ENCODE results near the gene PLCXD3.
"Not testable (repeated sequence)": the region's sequence is repeated elsewhere in the genome, so short reads cannot be mapped to it uniquely, and the experiment has no call there.

The PLCXD3 gene

DNA sequence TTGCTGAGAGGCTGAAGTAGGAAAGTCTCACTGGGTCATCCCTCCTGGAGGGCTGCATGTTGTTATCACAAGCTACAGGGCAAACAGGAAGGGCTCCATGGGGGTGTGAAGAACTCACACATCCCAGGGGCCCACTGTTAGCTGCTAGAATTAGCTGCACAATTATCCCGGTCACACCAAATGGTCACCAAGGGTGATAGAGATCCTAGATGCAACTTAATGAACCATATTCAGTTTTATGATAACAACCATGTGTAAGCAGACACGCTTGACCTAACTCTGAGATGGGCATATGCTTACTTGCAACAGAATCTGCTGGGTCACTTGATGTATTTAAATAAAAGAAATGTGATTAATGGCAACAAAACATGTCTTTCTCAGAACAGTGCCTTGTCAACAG is 153.6 kb downstream of the PLCXD3 start:
- DNase-seq (ENCODE audit: low read depth in 3 of 3) = no peak

GRCh38 chr5:41349846-41350245 is 160.6 kb downstream of the PLCXD3 start:
- DNase-seq (ENCODE audit: low read depth in 3 of 3) = no peak

- DNase-seq (ENCODE audit: low read depth in 3 of 3) = no peak
Observed at GRCh38 chr5:41347569-41347968, 162.8 kb downstream of the PLCXD3 start.

- no peak for DNase-seq (ENCODE audit: low read depth in 3 of 3)
Observed at GRCh38 chr5:41346609-41347008, 163.8 kb downstream of the PLCXD3 start.

- no peak for DNase-seq (ENCODE audit: low read depth in 3 of 3)
Observed at GRCh38 chr5:41345295-41345694, 165.1 kb downstream of the PLCXD3 start.

DNA sequence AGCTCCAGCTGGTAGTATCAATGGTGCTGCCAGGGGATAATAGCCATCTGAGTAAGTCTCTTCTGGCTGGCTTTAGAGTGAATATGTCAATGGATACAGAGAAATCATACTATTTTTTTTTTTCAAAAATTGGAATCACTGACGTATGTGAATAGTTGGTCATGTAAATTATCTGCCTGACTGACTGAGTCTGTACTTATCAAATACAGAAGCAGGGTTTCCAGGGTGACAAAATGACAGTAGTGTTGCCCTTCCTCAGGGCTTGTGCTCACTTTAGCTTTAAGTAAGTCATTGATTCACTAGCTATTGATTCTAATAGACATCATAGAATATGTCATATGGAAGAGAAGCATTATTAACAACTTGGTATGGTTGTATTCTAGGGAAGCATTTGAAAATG is 171.1 kb downstream of the PLCXD3 start:
- no peak for DNase-seq (ENCODE audit: low read depth in 3 of 3)

- DNase-seq (ENCODE audit: low read depth in 3 of 3) = no peak
Observed at GRCh38 chr5:41338136-41338675, 172.2 kb downstream of the PLCXD3 start.

GRCh38 chr5:41337724-41338123 is 172.7 kb downstream of the PLCXD3 start:
- no peak for DNase-seq (ENCODE audit: low read depth in 3 of 3)

DNA sequence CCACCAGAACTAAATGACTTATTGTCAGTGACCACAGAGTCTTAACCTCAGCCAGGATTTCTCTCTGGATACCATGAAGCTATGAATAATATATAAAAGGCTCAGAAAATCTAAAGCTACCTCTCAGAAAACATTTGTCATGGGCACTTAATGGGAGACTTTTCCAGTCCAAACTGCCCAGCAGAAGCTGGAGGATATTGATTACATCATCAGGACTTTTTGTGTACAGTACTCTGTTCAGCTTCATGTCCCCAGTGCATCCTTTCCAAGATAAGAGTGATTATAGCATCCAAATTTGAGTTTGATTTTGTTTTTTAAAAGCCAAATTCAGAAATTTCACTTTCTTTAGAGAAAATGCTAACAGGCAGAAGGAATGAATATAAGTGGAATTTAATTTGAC is 173.2 kb downstream of the PLCXD3 start:
- no peak for DNase-seq (ENCODE audit: low read depth in 3 of 3)

GRCh38 chr5:41336471-41336870 is 173.9 kb downstream of the PLCXD3 start:
- DNase-seq (ENCODE audit: low read depth in 3 of 3) = no peak

DNA sequence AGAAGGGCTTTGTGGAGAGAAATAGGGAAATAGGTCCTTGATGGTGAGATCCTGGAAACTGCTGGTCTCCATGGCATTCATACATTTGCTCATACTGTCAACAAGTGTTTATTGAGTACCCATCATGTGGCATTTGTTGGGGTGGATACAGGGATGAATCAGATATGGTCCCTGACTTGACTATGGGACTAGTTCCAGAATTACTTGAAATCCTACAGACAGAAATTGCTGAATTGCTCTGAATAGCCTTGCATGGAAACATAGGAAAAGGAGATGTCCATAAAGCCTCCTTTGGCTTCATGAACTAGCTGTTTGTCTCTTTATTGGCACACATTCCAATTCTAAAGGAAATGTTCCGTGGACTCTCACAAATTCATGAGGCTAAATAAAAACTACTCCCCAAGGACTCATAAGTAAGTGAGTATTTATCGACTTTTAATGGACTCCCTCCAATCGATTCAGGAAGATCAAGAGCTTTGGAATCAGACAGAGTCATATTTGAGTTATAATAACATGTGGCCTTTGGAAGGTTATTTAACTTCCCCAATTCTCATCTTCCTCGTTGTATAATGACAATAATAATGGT is 174.7 kb downstream of the PLCXD3 start:
- no peak for DNase-seq (ENCODE audit: low read depth in 3 of 3)

DNA sequence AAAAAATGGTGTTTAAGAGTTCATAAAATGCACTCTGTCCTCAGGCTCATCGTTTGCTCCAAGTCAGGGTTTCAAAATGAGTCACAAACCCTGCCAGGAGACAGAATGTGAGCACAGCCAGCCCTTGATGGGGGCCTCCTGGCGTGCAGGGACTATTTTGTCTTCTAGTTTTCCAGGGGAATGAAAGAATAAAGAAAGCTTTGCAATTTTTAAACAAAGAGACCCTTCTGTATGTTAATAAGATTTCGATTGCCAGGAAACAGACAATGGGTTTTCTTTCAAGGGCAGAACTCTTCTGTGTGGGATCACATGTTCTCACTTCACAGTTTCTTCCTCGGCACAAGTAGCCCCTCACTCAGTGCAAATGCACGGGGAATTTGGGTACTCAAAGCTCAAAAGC is 175.6 kb downstream of the PLCXD3 start:
- DNase-seq (ENCODE audit: low read depth in 3 of 3) = no peak

- DNase-seq (ENCODE audit: low read depth in 3 of 3) = no peak
Observed at GRCh38 chr5:41334221-41334620, 176.2 kb downstream of the PLCXD3 start.

DNA sequence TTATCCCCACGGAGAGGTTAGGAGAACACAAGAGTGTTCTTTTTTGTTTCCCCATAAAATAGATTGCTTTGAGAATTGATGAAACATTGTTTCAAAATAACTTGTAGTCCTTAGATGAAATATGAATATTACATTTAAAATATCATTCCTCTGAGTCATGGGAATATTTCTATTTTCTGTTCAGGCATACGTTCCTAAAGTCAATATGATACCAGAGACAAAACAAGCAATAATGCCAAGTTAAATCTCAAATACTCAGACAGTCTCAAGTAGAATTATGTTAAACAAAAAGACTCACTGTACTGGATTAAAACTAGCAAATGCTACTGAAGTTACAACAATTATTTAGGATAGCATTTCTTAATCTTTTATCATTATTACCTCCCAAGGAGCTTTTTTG is 185.3 kb downstream of the PLCXD3 start:
- no peak for DNase-seq (ENCODE audit: low read depth in 3 of 3)

- DNase-seq (ENCODE audit: low read depth in 3 of 3) = not testable (repeated sequence)
Observed at GRCh38 chr5:41322826-41323225, 187.6 kb downstream of the PLCXD3 start.

DNA sequence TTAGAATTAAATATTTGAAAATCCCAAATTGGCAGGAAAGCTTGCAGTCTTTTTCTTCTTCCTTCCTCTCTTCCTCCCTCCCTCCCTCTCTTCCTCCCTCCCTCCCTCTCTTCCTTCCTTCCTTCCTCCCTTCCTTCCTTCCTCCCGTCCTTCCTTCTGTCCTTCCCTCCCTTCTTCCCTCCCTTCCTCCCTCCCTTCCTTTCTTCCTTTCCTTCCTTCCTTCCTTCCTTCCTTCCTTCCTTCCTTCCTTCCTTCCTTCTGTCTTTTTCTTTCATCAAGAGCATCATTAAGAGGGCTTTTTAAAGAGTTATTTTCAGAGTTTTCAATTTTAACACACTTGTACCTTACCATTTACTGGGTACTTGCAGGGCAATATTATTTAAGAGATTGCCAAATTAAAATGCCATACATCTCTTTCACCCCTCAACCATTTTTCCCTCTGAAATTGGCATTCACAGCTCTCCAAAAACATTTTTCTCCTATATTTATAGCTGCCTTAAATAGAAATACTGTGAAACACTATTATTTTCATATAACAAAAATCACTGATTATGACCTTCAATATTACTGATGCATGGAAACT is 197.8 kb downstream of the PLCXD3 start:
- no peak for DNase-seq (ENCODE audit: low read depth in 3 of 3)

GRCh38 chr5:41312066-41312465 is 198.3 kb downstream of the PLCXD3 start:
- no peak for DNase-seq (ENCODE audit: low read depth in 3 of 3)

GRCh38 chr5:41309275-41309674 is 201.1 kb downstream of the PLCXD3 start:
- DNase-seq (ENCODE audit: low read depth in 3 of 3) = no peak

GRCh38 chr5:41306005-41306404 is 204.4 kb downstream of the PLCXD3 start:
- no peak for DNase-seq (ENCODE audit: low read depth in 3 of 3)

- DNase-seq (ENCODE audit: low read depth in 3 of 3) = no peak
Observed at GRCh38 chr5:41305056-41305455, 205.3 kb downstream of the PLCXD3 start.

DNA sequence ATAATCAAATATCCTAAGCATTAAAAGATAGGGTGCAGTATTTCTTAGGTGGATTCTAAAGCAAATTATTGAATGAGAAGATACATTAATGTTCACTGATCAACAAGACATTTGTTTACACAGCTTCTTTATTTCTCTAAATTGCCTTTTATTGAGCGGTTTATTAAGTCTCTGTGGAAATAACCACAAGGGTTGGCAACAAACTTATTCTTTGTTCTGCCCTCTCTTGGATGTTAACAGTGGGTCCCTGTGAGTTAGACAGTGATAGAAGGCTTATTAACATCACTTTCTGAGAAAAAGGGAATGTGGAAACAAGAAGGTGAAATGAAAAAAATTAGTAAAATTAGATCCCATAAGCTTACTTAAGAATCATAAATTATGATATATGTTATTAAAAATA is 214.3 kb downstream of the PLCXD3 start:
- DNase-seq (ENCODE audit: low read depth in 3 of 3) = no peak

DNA sequence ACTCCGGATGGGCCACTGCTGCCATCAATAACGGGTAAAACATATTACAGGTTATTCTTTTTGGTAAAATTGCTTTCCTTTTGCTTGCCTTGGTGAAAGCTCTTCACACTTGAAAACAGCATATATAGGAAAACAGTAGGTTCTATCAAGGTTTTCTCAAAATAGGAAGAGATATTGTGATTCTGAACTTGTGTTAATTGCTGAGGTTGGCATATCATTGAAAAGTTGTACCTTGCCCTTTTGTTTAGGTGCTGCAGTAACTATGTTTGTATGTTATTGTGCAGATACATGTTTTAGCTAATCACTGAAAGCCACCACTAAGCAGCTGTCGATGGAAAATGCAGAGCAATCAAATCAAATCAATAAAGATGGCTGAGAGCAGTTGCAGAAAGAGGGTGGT is 219.1 kb downstream of the PLCXD3 start:
- no peak for DNase-seq (ENCODE audit: low read depth in 3 of 3)

DNA sequence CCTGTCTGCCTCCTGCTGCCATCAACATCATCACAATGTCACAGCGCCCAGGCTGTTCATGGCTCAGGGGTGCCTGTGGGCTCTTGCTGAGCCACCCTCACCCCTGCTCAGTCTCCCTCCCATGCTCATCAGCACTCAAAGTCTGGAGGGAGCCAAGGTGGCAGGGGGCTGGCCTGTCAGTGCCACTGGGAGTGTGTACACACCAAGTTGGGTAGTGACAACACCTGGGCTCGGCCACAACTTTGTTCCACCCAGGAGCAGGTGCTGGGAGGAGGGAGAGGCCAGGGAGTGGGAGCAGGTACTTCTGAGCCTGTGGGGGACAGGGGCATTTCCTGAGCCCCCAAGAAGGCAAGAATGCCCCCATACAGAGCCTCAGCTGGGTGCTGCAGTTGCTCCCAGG is 219.6 kb downstream of the PLCXD3 start:
- no peak for DNase-seq (ENCODE audit: low read depth in 3 of 3)

GRCh38 chr5:41289970-41290464 is 220.4 kb downstream of the PLCXD3 start:
- DNase-seq (ENCODE audit: low read depth in 3 of 3) = no peak

All from stimulated activated CD4-positive, alpha-beta T cell treated with anti-CD3 and anti-CD28 coated beads, TNF-alpha, amount 100 ng/mL, for 48 hours (primary cell).